ENCODE results near the gene CFAP107.
"Not testable (repeated sequence)": the region's sequence is repeated elsewhere in the genome, so short reads cannot be mapped to it uniquely, and the experiment has no call there.

The CFAP107 gene

DNA sequence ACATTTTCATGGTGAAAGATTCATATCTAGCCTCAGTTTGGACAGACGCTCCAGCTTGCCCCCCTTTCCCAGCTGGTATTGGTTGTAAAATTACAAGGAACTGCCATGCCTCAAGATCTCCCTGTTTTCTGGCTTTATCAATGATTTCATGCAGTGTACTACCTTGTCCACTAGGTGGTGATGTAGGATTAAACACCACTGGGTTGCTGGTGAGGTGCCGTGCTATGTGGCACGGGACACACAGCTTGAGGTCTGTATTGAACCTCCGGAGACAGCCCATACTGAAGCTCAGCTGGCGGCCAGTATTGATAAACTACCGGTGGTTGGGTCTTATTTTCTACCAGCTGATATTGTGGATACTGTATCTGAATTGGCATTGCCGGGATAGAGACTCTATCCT is 37.8 kb downstream of the CFAP107 start:
- DNase-seq = not testable (repeated sequence)

DNA sequence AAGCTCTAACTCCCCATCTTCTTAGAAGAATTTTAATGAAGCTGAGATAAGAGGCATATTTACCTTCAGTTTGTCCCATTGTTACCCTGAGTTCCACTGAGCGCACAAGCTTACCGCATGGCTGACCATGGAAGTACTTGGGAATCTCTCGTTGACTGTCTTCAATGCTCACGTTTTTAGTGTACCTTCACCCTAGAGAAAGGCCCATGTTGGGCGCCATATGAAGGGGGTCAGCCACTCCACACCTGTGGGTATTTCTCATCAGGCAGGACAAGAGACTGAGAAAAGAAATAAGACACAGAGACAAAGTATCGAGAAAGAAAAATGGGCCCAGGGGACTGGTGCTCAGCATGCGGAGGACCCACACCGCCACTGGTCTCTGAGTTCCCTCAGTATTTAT is 38.7 kb downstream of the CFAP107 start:
- DNase-seq = not testable (repeated sequence)

DNA sequence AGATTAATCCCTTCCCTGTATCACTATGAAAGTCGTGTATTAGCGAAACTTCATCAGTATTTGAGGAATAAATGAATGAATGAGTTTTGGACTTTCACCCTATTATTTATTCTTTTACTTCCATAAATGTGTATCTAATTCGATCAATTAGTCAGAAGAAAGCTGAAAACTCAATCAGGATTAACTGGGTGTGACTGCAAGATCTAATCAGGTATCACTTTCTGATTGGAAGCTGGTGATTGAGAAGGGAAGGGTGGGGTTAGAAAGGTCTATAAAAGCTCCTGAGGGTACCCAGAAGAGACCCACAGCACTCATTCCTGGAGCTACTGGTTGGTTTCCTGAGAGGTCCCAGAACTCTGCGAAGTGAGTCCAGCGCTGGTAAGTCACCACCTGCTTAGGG is 45.1 kb downstream of the CFAP107 start, which contains the start of gene PRAMEF1:
TSS of gene PRAMEF1 (plus strand) at position 301 of the 400 bp plus-strand sequence. CDS start 1,831 bp downstream, outside the sequence.
- not testable (repeated sequence) for DNase-seq

DNA sequence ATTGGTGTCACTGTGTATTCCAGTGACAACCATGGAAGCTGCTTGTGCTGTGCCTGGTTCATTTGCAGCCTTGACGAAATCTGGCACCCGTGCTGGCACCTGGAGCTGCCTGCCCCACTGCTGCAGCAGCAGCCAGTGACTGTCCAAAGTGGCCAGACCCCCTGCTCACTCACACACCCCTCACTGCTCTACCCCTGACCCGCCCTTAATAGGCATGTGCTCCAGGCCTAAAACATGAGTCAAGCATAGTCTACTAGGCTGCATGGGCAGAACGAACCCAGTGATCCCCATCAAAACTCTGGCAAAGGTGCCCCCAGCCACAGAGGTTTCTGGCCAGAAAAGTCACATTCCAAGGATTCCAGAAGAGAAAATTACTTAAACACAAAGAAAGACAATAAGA is 52.9 kb downstream of the CFAP107 start:
- no peak for DNase-seq

DNA sequence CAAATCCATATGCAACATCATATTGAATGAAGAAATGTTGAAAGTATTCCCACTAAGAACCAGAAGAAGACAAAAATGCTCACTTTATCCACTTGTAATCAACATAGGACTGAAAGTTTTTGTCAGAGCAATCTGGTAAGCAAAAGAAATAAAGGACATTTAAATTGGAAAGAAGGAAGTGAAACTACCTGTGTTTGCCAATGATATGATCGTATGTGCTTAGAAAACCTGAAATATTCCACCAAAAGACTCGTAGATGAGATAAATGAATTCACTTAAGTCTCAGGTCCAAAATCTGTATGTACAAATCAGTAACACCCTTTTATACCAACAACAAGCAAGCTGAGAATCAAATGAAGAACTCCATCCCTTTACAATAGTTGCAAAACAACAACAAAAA is 53.7 kb downstream of the CFAP107 start:
- no peak for DNase-seq

DNA sequence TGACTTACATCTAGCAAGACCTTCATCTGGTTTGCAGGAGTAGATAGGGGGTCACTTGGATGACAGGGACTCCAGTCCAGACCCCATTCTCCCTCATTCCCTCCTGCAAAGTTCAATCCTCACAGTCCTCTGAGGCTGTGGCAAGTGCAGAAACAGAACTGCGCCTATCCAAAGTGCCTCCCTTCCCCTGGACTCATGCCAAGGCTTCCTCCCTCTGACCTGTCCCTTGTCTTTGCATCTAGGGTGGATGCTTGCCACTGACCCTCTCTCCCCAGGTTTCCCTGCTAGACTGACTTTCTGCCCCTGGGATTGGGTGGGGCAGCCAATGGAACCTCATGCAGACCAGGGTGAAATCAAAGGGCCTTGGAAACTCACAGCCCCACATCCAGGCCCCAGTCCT is 63.9 kb downstream of the CFAP107 start:
- no peak for DNase-seq

DNA sequence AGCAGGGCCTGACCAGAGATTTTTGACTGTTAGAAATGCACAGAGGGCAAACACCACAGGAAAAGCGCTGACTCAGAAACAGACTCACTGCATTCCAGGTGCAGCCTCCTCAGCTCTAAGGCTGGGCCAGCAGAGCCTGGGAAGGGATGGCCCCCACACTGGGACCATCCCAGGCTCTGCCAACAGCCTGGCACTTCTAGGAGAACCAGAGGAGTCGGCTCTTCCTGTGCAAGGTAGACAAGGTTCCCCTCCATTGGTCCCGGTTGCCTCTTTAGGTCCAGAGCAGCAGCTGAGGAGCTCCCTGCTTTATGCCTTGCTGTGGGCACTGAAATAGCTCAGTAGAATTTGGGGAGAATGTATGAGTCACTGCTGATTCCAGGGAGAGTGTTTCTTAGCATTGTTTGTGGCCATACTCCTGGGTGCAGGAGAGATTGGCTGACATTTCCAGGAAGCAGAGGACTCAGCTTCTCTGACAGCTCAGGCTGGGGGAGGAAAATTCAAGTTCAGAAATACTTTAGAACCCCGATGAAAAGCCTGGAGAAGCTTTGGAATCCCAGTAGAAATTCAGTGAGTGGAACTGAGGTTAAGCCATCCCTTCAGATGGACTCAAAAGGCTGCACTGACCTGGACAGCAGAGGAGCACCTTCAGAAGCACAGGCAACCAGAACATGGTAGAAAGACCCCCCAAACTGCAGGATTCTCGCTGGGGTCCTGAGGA is 64.8 kb downstream of the CFAP107 start:
- DNase-seq = no peak

DNA sequence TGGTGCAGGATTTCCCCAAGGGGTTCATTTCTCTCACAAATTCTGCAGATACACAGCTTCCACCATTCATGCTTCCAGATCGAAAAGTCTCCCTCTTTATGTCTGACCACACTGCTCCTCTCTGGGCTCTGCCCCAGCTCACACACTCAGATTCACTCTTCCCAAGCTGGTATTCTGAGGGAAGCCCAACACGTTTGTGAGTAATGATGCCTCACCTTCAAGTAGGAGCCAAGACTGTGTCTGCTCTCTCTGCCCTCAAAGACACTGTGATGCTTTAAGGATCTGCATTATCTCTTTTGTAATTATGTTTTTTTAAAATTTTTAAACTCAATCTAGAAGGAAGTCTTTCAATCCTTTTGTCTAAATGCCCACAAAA is 65.4 kb downstream of the CFAP107 start:
- no peak for DNase-seq
